H1 (cell line): ENCODE data around the gene FBXW8. TPM values are rescaled to one million over a fixed set of nuclear protein-coding genes. Genes with fewer than 3 reads are reported as not detected.

Source experiments
- RBBP5 ChIP-seq: IDR thresholded peaks from 2 replicates; pipeline ENCODE4 v1.7.1; 2012; ENCODE audit warnings: low read depth, mild to moderate bottlenecking, inconsistent platforms, low read length, moderate library complexity, borderline replicate concordance
- polyA plus RNA-seq, 7 experiments: library from polyadenylated mRNA; depleted of rRNA in 3 of 7; stranded (reverse) in 5 of 7; unstranded in 2 of 7; fragments of >200 nt in 5 of 7; fragments of 200-250 nt in 2 of 7; gene quantifications; 1 replicate in 5 of 7; 2 replicates in 1 of 7; 4 replicates in 1 of 7; pipeline versions ENCODE4 v1.2.1 to v1.2.3, GENCODE V29; 2011 to 2013; ENCODE audit warnings: missing spikeins in 2 of 7, mixed read lengths in 2 of 7
- total RNA-seq: library from RNA; stranded (reverse); fragmentation: NEBNext Ultra II Directional; extraction: Animal tissue kit (Norgen Biotek cat#: 25700); gene quantifications from 2 replicates; pipeline ENCODE4 v1.2.1, GENCODE V29; 2021

The FBXW8 gene
- total and polyA plus RNA-seq, 2 of the 8 experiments (the other 6 are each of a cell fraction or from before 2014, with no cell fraction given) = 15.8 to 16.0 TPM

DNA sequence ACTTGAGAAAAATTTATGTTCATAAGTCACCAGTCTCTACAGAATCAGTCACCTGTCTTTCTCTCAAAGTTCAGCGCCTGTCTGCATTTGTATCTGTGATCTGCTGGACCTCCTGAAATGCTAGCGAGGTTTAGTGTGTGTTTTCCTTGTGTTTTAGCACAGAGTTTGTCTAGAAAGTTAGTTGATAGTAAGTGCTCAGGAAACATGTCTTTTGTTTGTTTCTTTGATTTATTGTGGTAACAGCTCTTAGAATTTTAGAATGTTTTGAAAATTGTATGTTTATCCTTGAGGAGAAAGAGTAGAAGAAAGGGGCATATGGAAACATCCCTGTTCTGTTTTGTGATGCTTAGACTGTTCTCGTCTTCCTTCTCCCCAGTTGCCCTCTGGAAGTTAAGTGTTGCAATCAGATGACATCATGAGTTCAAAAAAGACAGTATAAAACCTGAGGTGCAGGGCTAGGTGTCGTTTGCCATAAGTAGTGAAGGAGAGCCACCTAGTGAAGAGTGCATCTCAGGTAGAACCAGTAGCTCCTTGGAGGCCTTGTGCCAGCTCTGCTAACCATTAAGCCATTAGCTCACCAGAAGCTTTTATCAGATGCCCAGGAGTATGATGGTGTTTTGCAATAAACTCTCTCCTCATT is 44.8 kb downstream of the FBXW8 start (continued):
- no peak for TF ChIP-seq RBBP5
